ENCODE results near the gene KCTD17. TPM values are rescaled to one million over a fixed set of nuclear protein-coding genes. Genes with fewer than 3 reads are reported as not detected.

Gene KCTD17
- total and polyA plus RNA-seq, 2 of the 4 experiments (the other 2 are of a cell fraction) = 28.3 to 37.3 TPM

GRCh38 chr22:37043209-37043827 lies 8.2 kb upstream of the KCTD17 start:
- no peak overlapping the region for H2BK20ac ChIP-seq (ENCODE audit: low read depth, low read length)
- ChIA-PET CTCF (interaction anchor here (0.6 kb wide), 1 partner anchor 17 kb away, joined by 3 read pairs; no protein-coding TSS in a partner anchor), POLR2A (ENCODE audit: unreplicated experiment) (no interaction called here)
- H2BK5ac ChIP-seq (ENCODE audit: low read depth, low read length, poor library complexity, severe bottlenecking) = no peak overlapping the region
- TF ChIP-seq MAFK (IDR thresholded peaks at IDR 0.05; ENCODE audit: low read depth, low read length) (no peak), RFX5 (IDR thresholded peaks at IDR 0.05; ENCODE audit: low read depth, low read length) (no peak), MXI1 (IDR thresholded peaks at IDR 0.05; ENCODE audit: borderline replicate concordance, low read depth, low read length) (no peak), CEBPB (IDR thresholded peaks at IDR 0.05; ENCODE audit: low read depth, low read length) (no peak), FOS (IDR thresholded peaks at IDR 0.05; ENCODE audit: low read depth, low read length) (no peak), RCOR1 (IDR thresholded peaks at IDR 0.05; ENCODE audit: insufficient replicate concordance, low read length) (no peak), SMC3 (IDR thresholded peaks at IDR 0.05; ENCODE audit: low read depth, low read length) (no peak), CHD1 (IDR thresholded peaks at IDR 0.05; ENCODE audit: low read depth, low read length) (no peak), MAZ (IDR thresholded peaks at IDR 0.05; ENCODE audit: borderline replicate concordance, low read depth, low read length) (no peak)
- TF ChIP-seq, protein P1, sequence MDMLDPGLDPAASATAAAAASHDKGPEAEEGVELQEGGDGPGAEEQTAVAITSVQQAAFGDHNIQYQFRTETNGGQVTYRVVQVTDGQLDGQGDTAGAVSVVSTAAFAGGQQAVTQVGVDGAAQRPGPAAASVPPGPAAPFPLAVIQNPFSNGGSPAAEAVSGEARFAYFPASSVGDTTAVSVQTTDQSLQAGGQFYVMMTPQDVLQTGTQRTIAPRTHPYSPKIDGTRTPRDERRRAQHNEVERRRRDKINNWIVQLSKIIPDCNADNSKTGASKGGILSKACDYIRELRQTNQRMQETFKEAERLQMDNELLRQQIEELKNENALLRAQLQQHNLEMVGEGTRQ (IDR thresholded peaks at IDR 0.05; ENCODE audit: low read depth, low read length) = no peak
- TF ChIP-seq, protein P2, sequence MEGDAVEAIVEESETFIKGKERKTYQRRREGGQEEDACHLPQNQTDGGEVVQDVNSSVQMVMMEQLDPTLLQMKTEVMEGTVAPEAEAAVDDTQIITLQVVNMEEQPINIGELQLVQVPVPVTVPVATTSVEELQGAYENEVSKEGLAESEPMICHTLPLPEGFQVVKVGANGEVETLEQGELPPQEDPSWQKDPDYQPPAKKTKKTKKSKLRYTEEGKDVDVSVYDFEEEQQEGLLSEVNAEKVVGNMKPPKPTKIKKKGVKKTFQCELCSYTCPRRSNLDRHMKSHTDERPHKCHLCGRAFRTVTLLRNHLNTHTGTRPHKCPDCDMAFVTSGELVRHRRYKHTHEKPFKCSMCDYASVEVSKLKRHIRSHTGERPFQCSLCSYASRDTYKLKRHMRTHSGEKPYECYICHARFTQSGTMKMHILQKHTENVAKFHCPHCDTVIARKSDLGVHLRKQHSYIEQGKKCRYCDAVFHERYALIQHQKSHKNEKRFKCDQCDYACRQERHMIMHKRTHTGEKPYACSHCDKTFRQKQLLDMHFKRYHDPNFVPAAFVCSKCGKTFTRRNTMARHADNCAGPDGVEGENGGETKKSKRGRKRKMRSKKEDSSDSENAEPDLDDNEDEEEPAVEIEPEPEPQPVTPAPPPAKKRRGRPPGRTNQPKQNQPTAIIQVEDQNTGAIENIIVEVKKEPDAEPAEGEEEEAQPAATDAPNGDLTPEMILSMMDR (conservative IDR thresholded peaks at IDR 0.05; ENCODE audit: low read depth, low read length) = no peak
- H3K9me1 ChIP-seq (ENCODE audit: insufficient read depth, low read length) = peaks cover 9% of the 10 kb centered on the region; the same call in 1 of the 2 replicates
- H3K4me1 ChIP-seq (ENCODE audit: control insufficient read depth, insufficient read depth, low read length) = peaks cover 3% of the 10 kb centered on the region
- H3K4ac ChIP-seq (ENCODE audit: low read depth, low read length) = no peak overlapping the region
- BruUV-seq (replicated peaks) = no TSS peak
- no peaks in the 10 kb centered on the region for H4K20me1 ChIP-seq (ENCODE audit: insufficient read depth, low read length)
- H4K91ac ChIP-seq (ENCODE audit: insufficient read depth, low read depth, low read length) = no peak overlapping the region
- H3K23ac ChIP-seq (ENCODE audit: low read depth, low read length) = no peak overlapping the region
- H4K8ac ChIP-seq (ENCODE audit: low read depth in 2 of 2, low read length in 2 of 2) = no peak overlapping the region
- H2AK9ac ChIP-seq (replicated peaks; ENCODE audit: low read depth, low read length, poor library complexity) = no peak overlapping the region
- dilution Hi-C loops (cut with HindIII; ENCODE audit: low sequenced_read_pairs, unreplicated experiment) = no loop called here
- no peak for ATAC-seq (ENCODE audit: low read depth)
- H2BK120ac ChIP-seq (ENCODE audit: low read depth, low read length) = no peak overlapping the region
- H2BK15ac ChIP-seq (ENCODE audit: low read depth, low read length) = no peak overlapping the region
- no peak overlapping the region for H3K9ac ChIP-seq (ENCODE audit: low read depth, low read length)
- H3K9me3 ChIP-seq (ENCODE audit: control insufficient read depth, insufficient read depth, low read length) = no peaks in the 10 kb centered on the region
- no peaks in the 10 kb centered on the region; the same call in 1 of the 2 replicates for H3K27me3 ChIP-seq (ENCODE audit: control insufficient read depth, insufficient read depth, low read length)
- no peak overlapping the region for H3K14ac ChIP-seq (replicated peaks; ENCODE audit: low read depth, low read length)
- H3K4me3 ChIP-seq (ENCODE audit: insufficient read depth, low read depth, low read length) = no peak overlapping the region
- intact Hi-C loops (cut with micrococcal nuclease) = no loop called here
- no peaks in the 10 kb centered on the region for H3K36me3 ChIP-seq (ENCODE audit: control insufficient read depth, insufficient read depth, low read length)
- H3K79me1 ChIP-seq (ENCODE audit: low read depth in 1 of 2, low read length in 2 of 2) = no peaks in the 10 kb centered on the region
- DNase-seq = no peak
- 77% methylated on average over 3 of the region's 7 CpGs; no CpG with 5 or more reads in 1 of the 2 experiments for WGBS, 2 experiments (ENCODE audit: extremely low coverage in 2 of 2, insufficient read length in 1 of 2)
- no peak overlapping the region for H3K27ac ChIP-seq (ENCODE audit: insufficient read depth, low read length)
- no peak overlapping the region for H2AK5ac ChIP-seq (ENCODE audit: low read depth, low read length)
- H3K4me2 ChIP-seq (ENCODE audit: low read depth, low read length) = no peak overlapping the region
- no peak overlapping the region for H4K5ac ChIP-seq (ENCODE audit: low read depth, low read length)
- no peak overlapping the region for H3K56ac ChIP-seq (ENCODE audit: extremely low read depth, insufficient read depth, low read length)
- H3K18ac ChIP-seq (ENCODE audit: low read depth, low read length) = no peak overlapping the region
- in situ Hi-C loops (cut with MboI; ENCODE audit: low sequenced_read_pairs) = no loop called here
- no peak overlapping the region for H2AFZ ChIP-seq (replicated peaks; ENCODE audit: low read length, poor library complexity)

All from IMR-90 (cell line).